Erythroblast (primary cell): ENCODE measurements around the gene SYT14.

ENCODE experiments used
- GATA1 ChIP-seq: IDR thresholded peaks from 2 replicates; pipeline ENCODE4 v1.6.1; 2011; ENCODE audit warnings: low read depth, mild to moderate bottlenecking, control low read depth, low read length, moderate library complexity
- POLR2A ChIP-seq: IDR thresholded peaks from 2 replicates; pipeline ENCODE4 v1.6.1; 2011; ENCODE audit warnings: mild to moderate bottlenecking, low read length

DNA sequence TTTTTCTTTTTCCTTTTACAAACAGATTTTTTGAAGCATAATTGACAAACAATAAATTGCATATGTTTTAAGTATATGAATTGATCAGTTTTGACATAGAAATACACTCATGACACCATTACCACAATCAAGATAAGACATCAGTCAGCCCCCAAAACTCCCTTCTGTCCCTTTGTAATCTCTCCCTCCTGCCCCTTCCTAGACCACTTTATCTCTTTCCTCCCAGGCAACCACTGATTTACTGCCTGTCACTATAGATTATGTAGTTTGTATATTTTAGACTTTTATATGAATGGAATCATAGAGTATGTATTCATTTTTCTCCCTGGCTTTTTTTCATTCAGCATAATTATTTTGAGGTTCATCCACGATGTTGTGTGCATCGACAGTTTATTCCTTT is 6.9 kb upstream of the SYT14 start:
- TF ChIP-seq POLR2A (no peak), GATA1 (no peak)
